Neural crest cell (in vitro differentiated cells): Measurements from ENCODE around the gene MT2A. TPM values are rescaled to one million over a fixed set of nuclear protein-coding genes. Genes with fewer than 3 reads are reported as not detected.
A peak's percentile ranks its signal among the peaks of the same experiment; 100 is the strongest.

Experiments used
- DNase-seq: peaks from one replicate; pipeline ENCODE4 v3.0.0; 2021; ENCODE audit warnings: low read depth, mixed read lengths, low spot score
- H3K27ac Mint-ChIP-seq: one replicate; pipeline ENCODE4 v1.8.0; 2021; ENCODE audit warnings: mild to moderate bottlenecking, mixed read lengths; ENCODE audit not compliant: unreplicated experiment
- H3K27me3 Mint-ChIP-seq: 2 replicates; pipeline ENCODE4 v1.8.0; 2021; ENCODE audit warnings: low read depth, mild to moderate bottlenecking, mixed read lengths
- H3K36me3 Mint-ChIP-seq: 2 replicates; pipeline ENCODE4 v1.8.0; 2021; ENCODE audit warnings: low read depth, mild to moderate bottlenecking, mixed read lengths
- H3K4me1 Mint-ChIP-seq: 2 replicates; pipeline ENCODE4 v1.8.0; 2021; ENCODE audit warnings: mixed read lengths
- H3K4me3 Mint-ChIP-seq: one replicate; pipeline ENCODE4 v1.8.0; 2021; ENCODE audit warnings: mild to moderate bottlenecking, mixed read lengths
- H3K9me3 Mint-ChIP-seq: 2 replicates; pipeline ENCODE4 v1.8.0; 2021; ENCODE audit warnings: mixed read lengths
- total RNA-seq: library from RNA; stranded (reverse); gene quantifications from 2 replicates; pipeline ENCODE4 v1.2.1, GENCODE V29; 2021
- TF ChIP-seq, protein P1 (sequence below): fragments of 200-600 bp; sonication (generic); conservative IDR thresholded peaks from 2 replicates; pipeline ENCODE4 v1.5.0; 2021; ENCODE audit warnings: antibody characterized with exemption, mild to moderate bottlenecking

Gene MT2A
- total RNA-seq, 1 donor from 2014 or later, result 11.6 TPM

DNA sequence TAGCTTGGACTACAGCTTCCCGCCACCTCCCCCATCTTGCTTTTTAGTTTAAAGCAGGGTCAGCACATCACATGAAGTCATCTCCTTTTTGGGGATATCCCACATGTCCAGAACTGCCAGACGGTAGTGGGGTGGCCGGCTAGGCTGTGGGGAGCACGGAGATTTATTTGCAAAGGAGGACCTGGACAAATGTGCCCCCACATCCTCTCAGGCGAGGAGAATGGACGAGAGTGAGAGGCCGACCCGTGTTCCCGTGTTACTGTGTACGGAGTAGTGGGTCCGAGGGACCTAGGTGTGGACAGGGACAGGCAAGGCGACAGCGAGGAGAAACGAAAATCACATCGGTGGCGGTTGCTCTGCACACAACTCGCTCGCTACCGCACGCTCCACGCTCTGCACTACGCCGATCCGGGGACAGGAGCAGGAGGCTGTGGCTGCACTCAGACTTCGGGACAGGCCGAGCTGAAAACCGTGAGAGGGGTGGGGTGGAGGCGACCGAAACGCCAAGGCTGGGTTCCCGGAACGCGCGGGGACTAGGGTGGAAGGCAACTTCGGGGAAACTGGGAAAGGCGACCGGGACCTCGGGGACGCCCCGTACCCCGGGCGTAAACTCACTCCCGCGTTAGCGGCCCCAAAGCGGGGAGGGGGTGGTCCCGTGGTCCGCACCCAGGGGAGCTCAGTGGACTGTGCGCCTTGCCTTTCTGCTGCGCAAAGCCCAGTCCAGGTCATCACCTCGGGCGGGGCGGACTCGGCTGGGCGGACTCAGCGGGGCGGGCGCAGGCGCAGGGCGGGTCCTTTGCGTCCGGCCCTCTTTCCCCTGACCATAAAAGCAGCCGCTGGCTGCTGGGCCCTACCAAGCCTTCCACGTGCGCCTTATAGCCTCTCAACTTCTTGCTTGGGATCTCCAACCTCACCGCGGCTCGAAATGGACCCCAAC is 29.7 kb downstream of the MT2A start, which contains the start of gene MT1A:
Gene MT1A, plus strand, starts transcription at position 853 of the 937 bp plus-strand sequence. Its CDS starts 73 bp downstream, at position 926.
- Mint-ChIP-seq H3K9me3 (no peaks in the 10 kb centered on the region), H3K4me1 (peaks cover 6% of the 10 kb centered on the region), H3K27ac (no peak within 1 kb of the TSS), H3K36me3 (no peaks in the 10 kb centered on the region), H3K27me3 (peaks cover 99% of the 10 kb centered on the region), H3K4me3 (peak within 1 kb of the TSS; percentile 68)
- TF ChIP-seq, protein P1, sequence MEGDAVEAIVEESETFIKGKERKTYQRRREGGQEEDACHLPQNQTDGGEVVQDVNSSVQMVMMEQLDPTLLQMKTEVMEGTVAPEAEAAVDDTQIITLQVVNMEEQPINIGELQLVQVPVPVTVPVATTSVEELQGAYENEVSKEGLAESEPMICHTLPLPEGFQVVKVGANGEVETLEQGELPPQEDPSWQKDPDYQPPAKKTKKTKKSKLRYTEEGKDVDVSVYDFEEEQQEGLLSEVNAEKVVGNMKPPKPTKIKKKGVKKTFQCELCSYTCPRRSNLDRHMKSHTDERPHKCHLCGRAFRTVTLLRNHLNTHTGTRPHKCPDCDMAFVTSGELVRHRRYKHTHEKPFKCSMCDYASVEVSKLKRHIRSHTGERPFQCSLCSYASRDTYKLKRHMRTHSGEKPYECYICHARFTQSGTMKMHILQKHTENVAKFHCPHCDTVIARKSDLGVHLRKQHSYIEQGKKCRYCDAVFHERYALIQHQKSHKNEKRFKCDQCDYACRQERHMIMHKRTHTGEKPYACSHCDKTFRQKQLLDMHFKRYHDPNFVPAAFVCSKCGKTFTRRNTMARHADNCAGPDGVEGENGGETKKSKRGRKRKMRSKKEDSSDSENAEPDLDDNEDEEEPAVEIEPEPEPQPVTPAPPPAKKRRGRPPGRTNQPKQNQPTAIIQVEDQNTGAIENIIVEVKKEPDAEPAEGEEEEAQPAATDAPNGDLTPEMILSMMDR, result no peak
- DNase-seq, result no peak

DNA sequence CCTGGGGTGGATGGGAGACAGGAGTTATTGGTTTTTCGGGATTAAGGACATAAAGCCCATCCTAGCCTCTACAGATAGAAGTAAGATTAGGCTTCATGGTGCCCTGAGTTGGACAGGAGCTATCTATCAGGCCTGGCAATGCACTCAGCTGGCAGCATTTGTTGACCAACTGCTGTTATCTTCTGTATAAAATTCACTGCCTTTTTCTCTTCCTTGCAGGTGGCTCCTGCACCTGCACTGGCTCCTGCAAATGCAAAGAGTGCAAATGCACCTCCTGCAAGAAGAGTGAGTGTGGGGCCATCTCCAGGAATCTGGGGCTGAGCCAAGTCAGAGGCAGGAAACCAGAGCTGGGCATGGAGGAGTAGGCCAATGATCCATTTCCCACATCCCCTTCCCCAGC is 30.7 kb downstream of the MT2A start:
- TF ChIP-seq, protein P1, result no peak
- Mint-ChIP-seq H3K36me3 (no peaks in the 10 kb centered on the region), H3K27me3 (peaks cover 99% of the 10 kb centered on the region), H3K9me3 (no peaks in the 10 kb centered on the region), H3K4me3 (no peak overlapping the region), H3K27ac (no peak overlapping the region), H3K4me1 (peaks cover 6% of the 10 kb centered on the region)
- DNase-seq, result no peak

DNA sequence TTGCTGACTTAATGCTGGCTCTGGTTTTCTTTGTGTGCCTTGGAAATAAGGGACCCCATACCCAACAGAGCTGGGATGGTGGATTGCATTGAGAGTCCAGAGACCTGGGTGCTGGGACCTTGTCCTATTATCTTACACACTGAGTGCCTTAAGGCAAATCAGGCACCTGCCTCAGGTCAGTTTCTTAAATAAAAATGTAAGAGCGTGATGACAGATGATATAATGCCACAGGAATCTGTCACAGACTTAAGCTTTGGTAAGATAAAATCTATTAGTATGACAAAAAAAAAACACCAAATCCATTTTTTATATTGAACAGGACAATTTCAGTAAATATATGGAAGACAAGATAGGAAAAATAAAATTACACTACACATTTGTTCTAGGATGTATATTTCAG is 31.7 kb downstream of the MT2A start:
- peaks cover 6% of the 10 kb centered on the region for H3K4me1 Mint-ChIP-seq

DNA sequence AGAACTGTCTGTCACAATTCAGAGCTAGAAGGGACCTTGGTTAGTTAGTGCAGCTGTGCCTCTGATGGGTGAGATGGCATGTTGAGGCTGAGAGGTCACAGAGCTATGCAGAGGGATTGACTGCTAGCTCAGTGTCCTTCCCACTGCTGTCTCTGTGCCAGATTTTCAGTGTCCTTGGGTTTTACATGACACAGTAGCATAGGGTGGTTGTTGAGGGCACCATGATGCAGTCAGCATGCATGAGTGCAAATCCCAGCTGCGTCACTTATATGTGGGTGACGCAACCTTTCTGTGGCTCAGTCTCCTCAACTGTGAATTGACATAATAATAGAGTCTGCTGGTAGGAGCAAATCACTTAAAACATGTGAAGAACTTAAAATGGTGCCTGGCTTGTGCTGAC is 32.8 kb downstream of the MT2A start:
- no peaks in the 10 kb centered on the region for H3K9me3 Mint-ChIP-seq
- H3K27ac Mint-ChIP-seq, result no peak overlapping the region
- TF ChIP-seq, protein P1, result no peak
- H3K36me3 Mint-ChIP-seq, result no peaks in the 10 kb centered on the region
- H3K4me1 Mint-ChIP-seq, result peaks cover 6% of the 10 kb centered on the region
- H3K27me3 Mint-ChIP-seq, result peaks cover 100% of the 10 kb centered on the region
- no peak overlapping the region for H3K4me3 Mint-ChIP-seq
- no peak for DNase-seq

More for the DNA sequence above, 31.7 kb downstream of the MT2A start:
- TF ChIP-seq, protein P1, result no peak
- peaks cover 99% of the 10 kb centered on the region for H3K27me3 Mint-ChIP-seq
- H3K27ac Mint-ChIP-seq, result no peak overlapping the region
- no peak for DNase-seq
- no peaks in the 10 kb centered on the region for H3K36me3 Mint-ChIP-seq
- no peaks in the 10 kb centered on the region for H3K9me3 Mint-ChIP-seq
- H3K4me3 Mint-ChIP-seq, result no peak overlapping the region

DNA sequence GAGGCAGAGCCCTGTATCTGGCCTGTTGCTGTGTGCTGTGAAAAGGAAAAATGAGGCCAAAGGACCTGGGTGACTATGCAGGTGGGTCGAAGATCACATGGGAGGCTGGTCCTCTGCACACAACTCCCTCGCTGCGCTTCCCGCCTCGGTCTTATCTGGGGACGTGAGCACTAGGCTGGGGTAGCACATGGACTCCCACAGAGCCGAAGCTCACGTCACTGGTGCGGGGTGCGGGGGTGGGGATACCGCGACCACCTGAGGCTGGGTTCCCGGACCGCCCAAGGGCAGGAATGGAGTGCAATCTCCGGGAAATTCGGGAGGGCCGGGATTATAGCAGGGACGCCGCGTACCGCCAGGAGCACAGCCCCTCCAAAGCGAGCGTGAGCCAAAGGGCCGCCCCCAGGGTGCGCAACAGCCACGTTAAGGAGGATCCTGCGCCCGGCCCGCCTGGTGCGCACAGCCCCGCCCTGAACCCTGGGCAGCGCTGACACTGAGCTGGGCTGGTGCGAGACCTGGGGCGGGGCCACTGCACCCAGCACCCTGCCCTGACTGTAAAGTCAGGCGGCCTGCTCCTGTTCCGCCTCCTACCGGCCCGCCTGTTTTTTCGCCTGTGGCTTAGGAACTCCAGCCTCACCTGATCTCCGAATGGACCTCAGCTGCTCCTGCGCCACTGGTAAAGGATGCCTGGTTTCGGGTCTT is 34.8 kb downstream of the MT2A start:
- H3K9me3 Mint-ChIP-seq, result no peaks in the 10 kb centered on the region
- TF ChIP-seq, protein P1, result peak; percentile 35
- H3K4me3 Mint-ChIP-seq, result no peak overlapping the region
- DNase-seq, result no peak
- no peaks in the 10 kb centered on the region for H3K36me3 Mint-ChIP-seq
- H3K27me3 Mint-ChIP-seq, result peaks cover 99% of the 10 kb centered on the region
- no peak overlapping the region for H3K27ac Mint-ChIP-seq
- H3K4me1 Mint-ChIP-seq, result no peaks in the 10 kb centered on the region
